Measurements from ENCODE around the gene CCDC69.
"Not testable (repeated sequence)": the region's sequence is repeated elsewhere in the genome, so short reads cannot be mapped to it uniquely, and the experiment has no call there.

CCDC69 gene

DNA sequence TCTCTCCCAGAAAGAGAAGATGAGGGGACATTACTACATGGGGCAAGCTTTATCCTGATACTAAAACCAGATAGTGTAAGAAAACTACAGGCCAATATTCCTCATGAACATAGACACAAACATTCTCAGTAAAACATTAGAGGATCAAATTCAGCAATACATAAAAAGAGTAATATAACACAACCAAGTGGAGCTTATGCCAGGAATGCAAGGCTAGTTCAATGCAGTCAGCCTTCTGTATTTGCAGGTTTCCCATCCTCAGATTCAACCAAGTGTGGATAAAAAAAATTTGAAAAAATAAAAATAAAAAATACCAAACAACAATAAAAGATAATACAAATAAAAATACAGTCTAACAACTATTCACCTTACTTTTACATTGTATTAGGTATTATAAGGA lies 31.3 kb downstream of the CCDC69 start:
- DNase-seq (ENCODE audit: low read depth): no peak

- DNase-seq (ENCODE audit: low read depth): no peak
These were observed 32.2 kb downstream of the CCDC69 start for GRCh38 chr5:151191661-151192060.

DNA sequence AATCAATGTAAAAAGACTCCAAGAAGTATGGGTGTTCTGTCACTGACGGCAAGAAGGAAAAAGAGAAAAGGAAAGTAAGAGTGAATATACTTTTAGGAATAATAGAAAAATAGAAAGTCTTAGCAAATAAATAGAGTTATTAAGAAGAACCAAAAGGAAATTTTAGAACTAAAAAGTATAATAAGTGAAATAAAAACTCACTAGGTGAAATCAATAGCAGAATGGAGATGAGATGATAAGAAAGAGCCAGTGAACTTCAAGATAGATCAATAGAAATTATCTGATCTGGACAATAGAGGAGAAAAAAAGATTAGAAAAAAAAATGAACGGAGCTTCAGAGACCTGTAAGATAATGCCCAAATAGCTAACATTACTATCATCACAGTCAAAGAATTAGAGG lies 34.7 kb downstream of the CCDC69 start:
- DNase-seq (ENCODE audit: low read depth): no peak

DNA sequence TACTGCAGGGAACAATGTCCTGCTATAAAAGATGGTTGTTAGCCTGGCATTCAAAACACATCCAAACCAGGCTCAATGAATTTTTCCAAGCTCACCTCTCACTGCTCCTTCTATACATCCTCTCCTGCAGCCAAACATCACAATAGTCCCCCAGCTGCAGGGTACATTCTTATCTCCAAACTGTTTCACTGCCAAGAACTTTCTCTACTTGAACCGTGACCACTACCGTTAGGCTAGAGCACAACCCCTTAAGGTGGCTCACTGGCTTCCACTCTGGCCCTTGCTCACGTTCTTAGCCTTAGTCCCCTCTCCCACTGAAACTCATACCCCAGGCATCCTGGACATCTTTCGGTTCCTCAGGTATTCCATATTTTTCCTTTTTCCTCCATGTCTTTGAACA lies 37.4 kb downstream of the CCDC69 start:
- DNase-seq (ENCODE audit: low read depth): no peak

- no peak for DNase-seq (ENCODE audit: low read depth)
These were observed 37.8 kb downstream of the CCDC69 start for GRCh38 chr5:151186052-151186451.

- DNase-seq (ENCODE audit: low read depth): no peak
These were observed 39.4 kb downstream of the CCDC69 start for GRCh38 chr5:151184316-151185042.

GRCh38 chr5:151183456-151184245 lies 40.2 kb downstream of the CCDC69 start:
- no peak for DNase-seq (ENCODE audit: low read depth)

GRCh38 chr5:151182976-151183375 lies 40.9 kb downstream of the CCDC69 start:
- no peak for DNase-seq (ENCODE audit: low read depth)

- DNase-seq (ENCODE audit: low read depth): no peak
These were observed 41.4 kb downstream of the CCDC69 start for GRCh38 chr5:151182524-151182900.

GRCh38 chr5:151181818-151182523 lies 41.9 kb downstream of the CCDC69 start:
- DNase-seq (ENCODE audit: low read depth): no peak

- no peak for DNase-seq (ENCODE audit: low read depth)
These were observed 43.6 kb downstream of the CCDC69 start for GRCh38 chr5:151180291-151180690.

- no peak for DNase-seq (ENCODE audit: low read depth)
These were observed 44.4 kb downstream of the CCDC69 start for GRCh38 chr5:151179489-151179840.

- DNase-seq (ENCODE audit: low read depth): no peak
These were observed 45.0 kb downstream of the CCDC69 start for GRCh38 chr5:151178777-151179488.

DNA sequence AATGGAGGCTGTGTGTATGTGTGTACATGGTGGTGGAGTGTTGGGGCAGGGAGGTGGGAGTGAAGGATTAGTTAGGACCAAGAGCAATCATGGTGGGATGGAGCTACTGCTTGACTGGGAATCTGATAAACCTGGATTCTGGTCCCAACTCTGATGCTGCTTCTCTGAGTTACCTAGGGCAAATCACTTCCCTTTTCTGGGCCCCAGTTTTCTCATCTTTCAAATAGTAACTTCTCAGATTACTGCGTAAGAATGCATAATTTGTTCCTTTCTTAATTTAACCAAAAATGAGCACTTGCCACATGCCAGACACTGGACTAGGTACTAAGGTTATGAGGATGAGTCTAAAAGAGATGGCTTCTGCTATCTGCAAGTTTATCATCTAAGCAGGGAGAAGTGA lies 45.5 kb downstream of the CCDC69 start:
- no peak for DNase-seq (ENCODE audit: low read depth)

DNA sequence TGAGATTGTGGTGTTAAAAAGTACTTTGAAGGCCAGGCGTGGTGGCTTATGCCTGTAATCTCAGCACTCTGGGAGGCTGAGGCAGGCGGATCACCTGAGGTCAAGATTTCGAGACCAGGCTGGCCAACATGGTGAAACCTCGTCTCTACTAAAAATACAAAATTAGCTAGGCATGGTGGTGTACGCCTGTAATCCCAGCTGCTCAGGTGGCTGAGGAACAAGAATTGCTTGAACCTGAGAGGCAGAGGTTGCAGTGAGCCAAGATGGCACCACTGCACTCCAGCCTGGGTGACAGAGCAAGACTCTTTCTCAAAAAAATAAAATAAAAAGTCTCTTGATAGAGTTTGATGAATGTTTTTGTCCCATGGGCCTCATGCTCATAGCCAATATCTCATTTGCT lies 47.6 kb downstream of the CCDC69 start:
- not testable (repeated sequence) for DNase-seq (ENCODE audit: low read depth)

- no peak for DNase-seq (ENCODE audit: low read depth)
These were observed 49.2 kb downstream of the CCDC69 start for GRCh38 chr5:151174612-151175101.

GRCh38 chr5:151173711-151174611 lies 49.9 kb downstream of the CCDC69 start:
- no peak for DNase-seq (ENCODE audit: low read depth)

GRCh38 chr5:151171529-151171928 lies 52.4 kb downstream of the CCDC69 start:
- DNase-seq (ENCODE audit: low read depth): no peak

- no peak for DNase-seq (ENCODE audit: low read depth)
These were observed 55.1 kb downstream of the CCDC69 start for GRCh38 chr5:151168602-151169344.

DNA sequence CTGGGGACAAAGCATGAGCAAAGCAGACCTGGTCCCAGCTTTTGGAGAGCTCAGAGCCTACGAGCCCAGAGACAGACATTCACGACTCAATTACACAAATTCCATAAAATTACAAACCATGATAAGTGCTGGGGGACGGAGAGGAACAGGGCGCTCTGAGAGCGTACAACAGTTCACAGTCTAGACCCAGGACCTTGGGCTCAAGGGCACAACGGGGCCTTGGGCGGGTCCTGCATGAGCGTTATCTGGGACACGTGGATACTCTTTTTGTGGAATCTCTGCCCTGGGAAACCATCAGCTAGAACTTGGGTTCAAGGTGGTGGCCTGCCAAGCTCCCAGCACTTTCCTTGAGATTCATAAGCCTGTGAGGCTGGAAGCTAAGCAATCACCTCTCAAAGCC lies 56.9 kb downstream of the CCDC69 start:
- no peak for DNase-seq (ENCODE audit: low read depth)

Data from stimulated activated CD4-positive, alpha-beta T cell treated with anti-CD3 and anti-CD28 coated beads, Interleukin-2, amount 100 ng/mL, for 4 hours (primary cell).